Neuronal stem cell (in vitro differentiated cells): ENCODE results near the gene FBXW5.
A peak's percentile ranks its signal among the peaks of the same experiment; 100 is the strongest.

Source experiments
- DNase-seq: peaks from one replicate; pipeline ENCODE4 v3.0.0-alpha.2; 2013; ENCODE audit warnings: low spot score
- H2AFZ ChIP-seq: one replicate; pipeline ENCODE4 v1.6.1; 2013; ENCODE audit warnings: mild to moderate bottlenecking, low read length, inconsistent platforms
- H2AK5ac ChIP-seq: 2 replicates; pipeline ENCODE4 v1.6.1; 2013; ENCODE audit warnings: low read depth, mild to moderate bottlenecking, inconsistent platforms, low read length, moderate library complexity, mixed read lengths
- H2BK120ac ChIP-seq: 2 replicates; pipeline ENCODE4 v1.6.1; 2013; ENCODE audit warnings: low read depth, mild to moderate bottlenecking, inconsistent platforms, low read length, moderate library complexity, mixed read lengths
- H2BK12ac ChIP-seq: one replicate; pipeline ENCODE4 v1.6.1; 2013; ENCODE audit warnings: low read length, inconsistent platforms
- H2BK15ac ChIP-seq: 2 replicates; pipeline ENCODE4 v1.6.1; 2013; ENCODE audit warnings: mild to moderate bottlenecking, low read length, inconsistent platforms, mixed read lengths
- H2BK5ac ChIP-seq: one replicate; pipeline ENCODE4 v1.6.1; 2013; ENCODE audit warnings: inconsistent platforms, mild to moderate bottlenecking, low read length, moderate library complexity
- H3K14ac ChIP-seq: one replicate; pipeline ENCODE4 v1.6.1; 2013; ENCODE audit warnings: low read length, inconsistent platforms
- H3K18ac ChIP-seq: 2 replicates; pipeline ENCODE4 v1.6.1; 2013; ENCODE audit warnings: low read length, inconsistent platforms
- H3K23ac ChIP-seq: 2 replicates; pipeline ENCODE4 v1.6.1; 2013; ENCODE audit warnings: low read depth, mild to moderate bottlenecking, mixed read lengths, low read length, inconsistent platforms; ENCODE audit not compliant: poor library complexity
- H3K27ac ChIP-seq: replicated peaks from 3 replicates; pipeline ENCODE4 v1.5.1; 2013; ENCODE audit warnings: low read length, inconsistent platforms
- H3K27me3 ChIP-seq, 3 experiments: 2 replicates each; pipeline ENCODE4 v1.6.1; 2013; ENCODE audit warnings: low read length in 3 of 3, mild to moderate bottlenecking in 2 of 3, inconsistent platforms in 1 of 3, low read depth in 1 of 3, mixed read lengths in 1 of 3, moderate library complexity in 1 of 3; ENCODE audit not compliant: control insufficient read depth in 3 of 3, insufficient read depth in 3 of 3
- H3K36me3 ChIP-seq, 2 donors: replicated peaks in 1 of 2; 2 replicates each; pipeline ENCODE4 v1.6.1; 2013; ENCODE audit warnings: low read length in 2 of 2; ENCODE audit not compliant: control insufficient read depth in 2 of 2, insufficient read depth in 2 of 2
- H3K4ac ChIP-seq: 2 replicates; pipeline ENCODE4 v1.6.1; 2013; ENCODE audit warnings: inconsistent platforms, mild to moderate bottlenecking, low read length, moderate library complexity
- H3K4me1 ChIP-seq, 2 donors: 1 replicate in 1 of 2; 2 replicates in 1 of 2; pipeline ENCODE4 v1.6.1; 2013; ENCODE audit warnings: low read length in 2 of 2, low read depth in 1 of 2; ENCODE audit not compliant: control insufficient read depth in 2 of 2, insufficient read depth in 1 of 2
- H3K4me2 ChIP-seq: one replicate; pipeline ENCODE4 v1.6.1; 2013; ENCODE audit warnings: mild to moderate bottlenecking, low read length, inconsistent platforms; ENCODE audit not compliant: insufficient read depth, poor library complexity, severe bottlenecking
- H3K4me3 ChIP-seq, 2 donors: 2 replicates each; pipeline ENCODE4 v1.5.1; 2013; ENCODE audit warnings: low read length in 2 of 2, mild to moderate bottlenecking in 2 of 2, inconsistent platforms in 1 of 2, moderate library complexity in 1 of 2
- H3K79me1 ChIP-seq: one replicate; pipeline ENCODE4 v1.6.1; 2013; ENCODE audit warnings: low read depth, mild to moderate bottlenecking, inconsistent platforms, low read length, moderate library complexity
- H3K9ac ChIP-seq: one replicate; pipeline ENCODE4 v1.6.1; 2013; ENCODE audit warnings: mild to moderate bottlenecking, low read depth, low read length, inconsistent platforms; ENCODE audit not compliant: poor library complexity
- H3K9me3 ChIP-seq, 2 donors: replicated peaks in 1 of 2; 2 replicates each; pipeline versions ENCODE3 to v1.6.1; 2013; ENCODE audit warnings: low read length in 2 of 2, mild to moderate bottlenecking in 2 of 2, inconsistent platforms in 1 of 2, low read depth in 1 of 2, mixed read lengths in 1 of 2, moderate library complexity in 1 of 2; ENCODE audit not compliant: control insufficient read depth in 2 of 2, insufficient read depth in 1 of 2
- H4K8ac ChIP-seq: one replicate; pipeline ENCODE4 v1.6.1; 2013; ENCODE audit warnings: low read depth, mild to moderate bottlenecking, inconsistent platforms, low read length, moderate library complexity
- H4K91ac ChIP-seq: one replicate; pipeline ENCODE4 v1.6.1; 2013; ENCODE audit warnings: low read length, low read depth, mild to moderate bottlenecking, inconsistent platforms; ENCODE audit not compliant: poor library complexity
- WGBS, 2 donors: extraction: QIAGEN DNeasy Blood & Tissue Kit; methylation state at CpG; one replicate each; pipeline ENCODE4 v1.1.7; 2013; ENCODE audit warnings: missing lambda C conversion rate in 2 of 2, mixed read lengths in 1 of 2; ENCODE audit not compliant: insufficient read length in 2 of 2, insufficient replicate concordance in 1 of 2; ENCODE audit errors: extremely low coverage in 2 of 2; 5-methylcytosine and 5-hydroxymethylcytosine counted together

FBXW5 gene

DNA sequence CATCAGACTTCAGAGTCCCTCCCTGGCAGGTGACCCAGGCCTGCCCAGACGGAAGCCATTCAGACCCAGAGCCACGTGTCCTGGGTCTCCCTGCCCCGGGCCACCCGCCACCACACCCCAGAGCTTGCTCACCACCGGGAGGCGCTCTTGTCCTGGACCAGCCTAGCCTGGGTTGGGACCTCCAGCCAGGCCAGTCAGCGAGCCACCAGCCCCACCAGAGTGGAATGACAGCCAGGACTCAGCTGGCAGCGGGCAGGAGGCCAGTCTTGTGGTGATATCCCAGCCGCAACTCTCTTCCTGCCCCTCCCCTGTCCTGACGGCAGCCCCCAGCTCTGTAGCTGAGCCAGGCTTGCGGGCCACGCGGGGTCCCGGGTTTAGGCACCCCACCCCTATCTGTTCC lies 31.1 kb upstream of the FBXW5 start:
- no CpG with 5 or more reads among the region's 14 CpGs for WGBS, 2 donors
- no peak overlapping the region for H3K27ac ChIP-seq

DNA sequence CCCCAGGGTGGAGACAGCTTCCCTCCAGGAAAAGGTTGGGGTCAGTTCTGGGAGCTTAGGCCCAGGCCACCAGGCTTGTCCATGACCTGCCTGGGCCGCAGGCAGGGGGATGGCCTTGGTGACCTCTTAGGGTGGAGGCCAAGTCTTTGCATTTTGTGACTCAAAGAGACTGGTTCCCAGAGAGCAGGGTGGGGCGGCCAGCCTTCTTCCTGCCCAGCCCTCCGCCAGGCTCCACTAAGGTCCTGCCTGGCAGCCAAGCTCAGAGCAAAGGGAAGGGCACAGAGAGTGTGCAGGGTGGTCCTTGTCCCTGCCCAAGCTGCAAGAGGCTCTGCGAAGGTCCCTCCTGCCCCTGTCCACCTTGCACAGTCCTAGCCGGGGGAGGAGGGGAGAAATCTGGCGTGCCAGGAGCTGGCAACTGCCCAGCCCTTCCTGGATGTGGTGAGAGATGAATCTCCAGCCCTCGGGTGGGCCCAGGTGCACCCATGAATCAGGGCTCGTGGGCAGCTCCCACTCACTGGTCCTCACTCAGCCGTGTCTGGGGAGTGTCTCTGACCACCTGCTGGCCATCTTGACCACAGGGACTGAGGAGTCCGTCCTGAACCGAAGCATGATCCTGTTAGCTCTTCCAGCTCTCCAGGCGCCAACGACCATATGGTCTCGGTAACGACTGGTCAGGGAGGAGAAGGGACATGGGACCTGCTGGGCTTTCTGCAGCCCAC lies 30.4 kb upstream of the FBXW5 start:
- H3K18ac ChIP-seq, result peak overlapping the region; percentile 77
- H3K9me3 ChIP-seq, result no peaks in the 10 kb centered on the region
- H3K27ac ChIP-seq, result no peak overlapping the region
- no peak overlapping the region for H3K4me3 ChIP-seq
- peak overlapping the region; percentile 6 for H2BK12ac ChIP-seq
- no peak overlapping the region for H3K14ac ChIP-seq
- no peak overlapping the region for H3K4me2 ChIP-seq
- peak overlapping the region; percentile 34 for H3K23ac ChIP-seq
- H3K36me3 ChIP-seq, result no peaks in the 10 kb centered on the region
- DNase-seq, result no peak
- no peaks in the 10 kb centered on the region for H3K79me1 ChIP-seq
- H3K27me3 ChIP-seq, result peaks cover 0 to 78% (median 12%) of the 10 kb centered on the region in 3 experiments
- H2BK5ac ChIP-seq, result peak overlapping the region; percentile 94
- peaks cover 0 to 10% of the 10 kb centered on the region in 2 donors for H3K4me1 ChIP-seq
- peak overlapping the region; percentile 98 for H2AK5ac ChIP-seq
- no peak overlapping the region for H2BK120ac ChIP-seq
- WGBS, 2 donors, result no CpG with 5 or more reads among the region's 15 CpGs
- H3K9ac ChIP-seq, result no peak overlapping the region
- no peak overlapping the region for H4K8ac ChIP-seq
- H2BK15ac ChIP-seq, result peak overlapping the region; percentile 93
- no peak overlapping the region for H2AFZ ChIP-seq
- H3K4ac ChIP-seq, result no peak overlapping the region
- no peak overlapping the region for H4K91ac ChIP-seq

More for the DNA sequence above, 31.1 kb upstream of the FBXW5 start:
- Histone ChIP-seq H2BK5ac (no peak overlapping the region), H2BK15ac (peak overlapping the region; percentile 93), H3K4me1 (peaks cover 0 to 10% of the 10 kb centered on the region in 2 donors), H3K79me1 (no peaks in the 10 kb centered on the region), H4K8ac (no peak overlapping the region), H3K9ac (no peak overlapping the region), H2BK12ac (peak overlapping the region; percentile 98), H3K27me3 (peaks cover 0 to 82% (median 12%) of the 10 kb centered on the region in 3 experiments), H3K9me3 (no peaks in the 10 kb centered on the region), H2AFZ (no peak overlapping the region), H3K18ac (peak overlapping the region; percentile 76), H3K23ac (peak overlapping the region; percentile 89), H3K4me2 (no peak overlapping the region), H3K4me3 (no peak overlapping the region), H3K36me3 (no peaks in the 10 kb centered on the region), H2BK120ac (no peak overlapping the region), H2AK5ac (peak overlapping the region; percentile 98), H4K91ac (no peak overlapping the region), H3K4ac (no peak overlapping the region), H3K14ac (peak overlapping the region; percentile 38)
- no peak for DNase-seq

DNA sequence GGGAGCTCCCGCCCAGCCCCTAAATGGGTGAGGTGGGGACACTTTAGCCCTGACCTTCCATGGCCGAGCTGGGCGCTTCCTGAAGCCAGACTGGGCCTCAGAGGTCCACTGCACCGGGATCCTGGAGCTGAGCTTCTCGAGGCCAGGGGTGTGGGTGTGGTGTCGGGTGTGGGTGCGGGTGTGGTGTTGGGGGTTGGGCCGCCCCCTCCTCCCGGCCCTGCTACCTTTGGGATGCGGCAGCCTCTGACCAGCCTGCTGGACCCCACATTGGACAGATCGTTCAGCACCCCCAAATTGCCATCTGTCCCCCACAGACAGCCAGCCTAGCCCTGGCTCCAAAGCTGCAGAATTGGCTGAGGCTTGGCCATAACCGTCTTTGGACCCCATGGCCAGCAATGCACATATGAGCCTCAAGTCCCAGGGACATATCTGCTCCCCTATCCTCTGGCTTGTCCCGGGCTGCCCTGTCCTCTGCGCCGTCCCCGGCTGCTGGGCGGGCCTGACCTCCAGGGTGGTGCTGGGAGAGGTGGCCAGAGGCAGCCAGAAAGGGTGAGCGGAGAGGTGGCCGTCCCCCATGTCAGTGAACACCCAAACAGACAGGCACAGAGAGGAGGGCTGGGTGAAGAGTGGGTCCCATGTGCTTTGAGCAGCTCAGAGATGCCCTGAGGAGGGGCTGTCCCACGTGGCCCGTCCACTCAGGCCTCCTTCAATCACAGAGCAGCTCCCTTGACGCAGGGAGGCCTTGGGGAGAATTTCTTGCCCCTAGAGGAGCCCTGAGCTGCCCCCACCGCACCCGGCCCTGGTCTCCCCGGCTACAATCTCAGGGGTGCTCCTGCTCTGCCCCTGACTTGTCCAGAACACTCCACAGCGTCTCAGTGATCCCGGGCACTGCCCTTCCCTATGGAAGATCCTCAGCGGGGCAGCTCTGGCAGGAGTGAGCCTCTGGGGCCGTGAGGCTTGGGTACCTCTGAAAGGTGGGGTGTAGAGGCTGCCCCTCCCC lies 29.4 kb upstream of the FBXW5 start:
- Histone ChIP-seq H2BK120ac (no peak overlapping the region), H3K9ac (no peak overlapping the region), H3K36me3 (no peaks in the 10 kb centered on the region), H4K8ac (peak overlapping the region; percentile 65), H3K79me1 (no peaks in the 10 kb centered on the region), H2BK5ac (no peak overlapping the region), H2BK12ac (peak overlapping the region; percentile 22), H3K14ac (peak overlapping the region; percentile 21), H4K91ac (peak overlapping the region; percentile 79), H2BK15ac (peak overlapping the region; percentile 81), H3K4me2 (no peak overlapping the region), H3K18ac (peak overlapping the region; percentile 38), H3K27ac (no peak overlapping the region), H3K23ac (no peak overlapping the region), H2AFZ (no peak overlapping the region), H3K4me3 (no peak overlapping the region), H3K4me1 (peaks cover 0 to 9% of the 10 kb centered on the region in 2 donors), H3K9me3 (no peaks in the 10 kb centered on the region), H3K4ac (no peak overlapping the region), H3K27me3 (peaks cover 0 to 67% (median 12%) of the 10 kb centered on the region in 3 experiments), H2AK5ac (peak overlapping the region; percentile 95)
- WGBS, 2 donors, result no CpG with 5 or more reads among the region's 29 CpGs
- no peak for DNase-seq
